Trophoblast cell (in vitro differentiated cells and primary cell): ENCODE measurements around the gene CTSH.

ENCODE experiments used
- DNase-seq, 2 donors: peaks; one replicate each; pipeline ENCODE4 v3.0.0-alpha.2; 2016
- H2AFZ ChIP-seq: 2 replicates; pipeline ENCODE4 v1.6.1; 2013; ENCODE audit warnings: low read length, moderate library complexity, mild to moderate bottlenecking; ENCODE audit not compliant: insufficient read depth, poor library complexity
- H2AK5ac ChIP-seq: 2 replicates; pipeline ENCODE4 v1.6.1; 2013; ENCODE audit warnings: mild to moderate bottlenecking, low read length
- H2BK120ac ChIP-seq: 2 replicates; pipeline ENCODE4 v1.6.1; 2013; ENCODE audit warnings: low read length, mild to moderate bottlenecking, moderate library complexity; ENCODE audit not compliant: insufficient read depth, poor library complexity
- H2BK12ac ChIP-seq: 2 replicates; pipeline ENCODE4 v1.6.1; 2013; ENCODE audit warnings: mild to moderate bottlenecking, low read length, moderate library complexity
- H2BK5ac ChIP-seq: 2 replicates; pipeline ENCODE4 v1.6.1; 2013; ENCODE audit warnings: low read length, low read depth, moderate library complexity, mild to moderate bottlenecking; ENCODE audit not compliant: poor library complexity
- H3K14ac ChIP-seq: 2 replicates; pipeline ENCODE4 v1.6.1; 2013; ENCODE audit warnings: mild to moderate bottlenecking, low read length
- H3K18ac ChIP-seq: 2 replicates; pipeline ENCODE4 v1.6.1; 2013; ENCODE audit warnings: mild to moderate bottlenecking, low read length
- H3K23ac ChIP-seq: 2 replicates; pipeline ENCODE4 v1.6.1; 2013; ENCODE audit warnings: low read length
- H3K27ac ChIP-seq: 2 replicates; pipeline ENCODE4 v1.5.1; 2013; ENCODE audit warnings: low read depth, mild to moderate bottlenecking, inconsistent platforms, low read length, moderate library complexity
- H3K27me3 ChIP-seq: 2 replicates; pipeline ENCODE4 v1.6.1; 2013; ENCODE audit warnings: inconsistent platforms, mild to moderate bottlenecking, low read length, moderate library complexity; ENCODE audit not compliant: insufficient read depth
- H3K36me3 ChIP-seq, 2 experiments: 1 replicate in 1 of 2; 2 replicates in 1 of 2; pipeline ENCODE4 v1.6.1; 2013; ENCODE audit warnings: low read length in 2 of 2, mild to moderate bottlenecking in 2 of 2, moderate library complexity in 1 of 2; ENCODE audit not compliant: insufficient read depth in 2 of 2, control insufficient read depth in 1 of 2
- H3K4ac ChIP-seq: 2 replicates; pipeline ENCODE4 v1.6.1; 2013; ENCODE audit warnings: low read depth, mild to moderate bottlenecking, low read length, moderate library complexity
- H3K4me1 ChIP-seq, 2 experiments: 1 replicate in 1 of 2; 2 replicates in 1 of 2; pipeline ENCODE4 v1.6.1; 2013; ENCODE audit warnings: low read length in 2 of 2, mild to moderate bottlenecking in 2 of 2, moderate library complexity in 1 of 2; ENCODE audit not compliant: insufficient read depth in 2 of 2, control insufficient read depth in 1 of 2
- H3K4me2 ChIP-seq: 2 replicates; pipeline ENCODE4 v1.6.1; 2013; ENCODE audit warnings: inconsistent platforms, mild to moderate bottlenecking, low read length, moderate library complexity
- H3K4me3 ChIP-seq: 2 replicates; pipeline ENCODE4 v1.5.1; 2013; ENCODE audit warnings: mild to moderate bottlenecking, low read depth, low read length, inconsistent platforms
- H3K79me1 ChIP-seq: one replicate; pipeline ENCODE4 v1.6.1; 2013; ENCODE audit warnings: low read length
- H3K79me2 ChIP-seq: 2 replicates; pipeline ENCODE4 v1.6.1; 2013; ENCODE audit warnings: low read length, mild to moderate bottlenecking; ENCODE audit not compliant: control insufficient read depth, insufficient read depth, poor library complexity
- H3K9ac ChIP-seq: 2 replicates; pipeline ENCODE4 v1.6.1; 2013; ENCODE audit warnings: mild to moderate bottlenecking, low read length
- H3K9me3 ChIP-seq: 2 replicates; pipeline ENCODE4 v1.6.1; 2013; ENCODE audit warnings: low read depth, mild to moderate bottlenecking, control low read depth, inconsistent platforms, low read length; ENCODE audit not compliant: insufficient read depth
- H4K12ac ChIP-seq: 2 replicates; pipeline ENCODE4 v1.6.1; 2013; ENCODE audit warnings: low read depth, mild to moderate bottlenecking, low read length, moderate library complexity
- H4K8ac ChIP-seq: 2 replicates; pipeline ENCODE4 v1.6.1; 2013; ENCODE audit warnings: low read depth, mild to moderate bottlenecking, low read length, moderate library complexity
- H4K91ac ChIP-seq: one replicate; pipeline ENCODE4 v1.6.1; 2013; ENCODE audit warnings: low read depth, mild to moderate bottlenecking, low read length, moderate library complexity
- WGBS: extraction: QIAGEN DNeasy Blood & Tissue Kit; methylation state at CpG from one replicate; pipeline ENCODE4 v1.1.7; 2013; ENCODE audit warnings: missing lambda C conversion rate; ENCODE audit not compliant: insufficient read length, insufficient coverage; ENCODE audit errors: extremely low coverage; 5-methylcytosine and 5-hydroxymethylcytosine counted together

The CTSH gene

GRCh38 chr15:78989701-78990240 lies 44.9 kb upstream of the CTSH start:
- H3K9me3 ChIP-seq = peaks cover 8% of the 10 kb centered on the region
- H3K4me2 ChIP-seq = no peak overlapping the region
- peak overlapping the region; percentile 32 for H2BK12ac ChIP-seq
- no peak overlapping the region for H3K4me3 ChIP-seq
- H3K18ac ChIP-seq = no peak overlapping the region
- H3K27me3 ChIP-seq = no peaks in the 10 kb centered on the region
- no peak for DNase-seq
- peaks cover 8% of the 10 kb centered on the region for H3K79me1 ChIP-seq
- no peak overlapping the region for H2BK5ac ChIP-seq
- H3K14ac ChIP-seq = no peak overlapping the region
- H2AFZ ChIP-seq = no peak overlapping the region
- H3K36me3 ChIP-seq = peaks cover 2 to 3% of the 10 kb centered on the region in 2 experiments
- H3K4ac ChIP-seq = no peak overlapping the region
- no peak overlapping the region for H4K91ac ChIP-seq
- H3K27ac ChIP-seq = no peak overlapping the region
- peaks cover 9 to 11% of the 10 kb centered on the region in 2 experiments for H3K4me1 ChIP-seq
- H2AK5ac ChIP-seq = no peak overlapping the region
- H4K8ac ChIP-seq = no peak overlapping the region
- H2BK120ac ChIP-seq = no peak overlapping the region
- WGBS = no CpG with 5 or more reads among the region's 9 CpGs
- H3K23ac ChIP-seq = no peak overlapping the region
- no peak overlapping the region for H3K9ac ChIP-seq
- no peak overlapping the region for H4K12ac ChIP-seq
- H3K79me2 ChIP-seq = no peaks in the 10 kb centered on the region

- no peak overlapping the region for H3K18ac ChIP-seq
- peak overlapping the region; percentile 5 for H2BK5ac ChIP-seq
- H3K4ac ChIP-seq = no peak overlapping the region
- H3K79me2 ChIP-seq = no peaks in the 10 kb centered on the region
- H3K27me3 ChIP-seq = no peaks in the 10 kb centered on the region
- H4K8ac ChIP-seq = no peak overlapping the region
- H4K12ac ChIP-seq = no peak overlapping the region
- no peak overlapping the region for H2BK12ac ChIP-seq
- peak overlapping the region; percentile 10 for H3K14ac ChIP-seq
- H3K4me3 ChIP-seq = no peak overlapping the region
- no peak overlapping the region for H3K23ac ChIP-seq
- peaks cover 8% of the 10 kb centered on the region for H3K79me1 ChIP-seq
- H3K9ac ChIP-seq = no peak overlapping the region
- H3K27ac ChIP-seq = no peak overlapping the region
- H3K4me2 ChIP-seq = no peak overlapping the region
- peaks cover 2% of the 10 kb centered on the region in 2 experiments for H3K36me3 ChIP-seq
- peaks cover 9 to 11% of the 10 kb centered on the region in 2 experiments for H3K4me1 ChIP-seq
- H3K9me3 ChIP-seq = peaks cover 7% of the 10 kb centered on the region
- H2AFZ ChIP-seq = no peak overlapping the region
- H2AK5ac ChIP-seq = peak overlapping the region; percentile 3
- peak overlapping the region; percentile 21 for H4K91ac ChIP-seq
- no CpG with 5 or more reads among the region's 7 CpGs for WGBS
- H2BK120ac ChIP-seq = no peak overlapping the region
- peak; percentile 59 to 71 for DNase-seq
Observed at GRCh38 chr15:78988361-78988911, 43.6 kb upstream of the CTSH start.

GRCh38 chr15:78987556-78988360 lies 42.9 kb upstream of the CTSH start:
- Histone ChIP-seq H2BK12ac (no peak overlapping the region), H3K36me3 (peaks cover 2% of the 10 kb centered on the region in 2 experiments), H3K23ac (no peak overlapping the region), H3K27me3 (no peaks in the 10 kb centered on the region), H2AFZ (no peak overlapping the region), H3K27ac (no peak overlapping the region), H3K4me2 (no peak overlapping the region), H3K79me2 (no peaks in the 10 kb centered on the region), H3K4me1 (peaks cover 9 to 11% of the 10 kb centered on the region in 2 experiments), H3K4ac (no peak overlapping the region), H2BK120ac (no peak overlapping the region), H3K18ac (no peak overlapping the region), H3K9me3 (peaks cover 2% of the 10 kb centered on the region), H4K8ac (no peak overlapping the region), H3K79me1 (peaks cover 8% of the 10 kb centered on the region), H4K91ac (peak overlapping the region; percentile 54), H4K12ac (no peak overlapping the region), H3K14ac (peak overlapping the region; percentile 10), H2BK5ac (peak overlapping the region; percentile 5), H2AK5ac (peak overlapping the region; percentile 3), H3K4me3 (no peak overlapping the region), H3K9ac (no peak overlapping the region)
- no CpG with 5 or more reads among the region's 10 CpGs for WGBS
- DNase-seq = no peak

GRCh38 chr15:78985859-78986475 lies 41.1 kb upstream of the CTSH start:
- no CpG with 5 or more reads among the region's 6 CpGs for WGBS
- H3K23ac ChIP-seq = no peak overlapping the region
- H2BK120ac ChIP-seq = no peak overlapping the region

More at GRCh38 chr15:78985859-78986475, 41.1 kb upstream of the CTSH start:
- no peak overlapping the region for H3K9ac ChIP-seq
- peaks cover 8 to 9% of the 10 kb centered on the region in 2 experiments for H3K4me1 ChIP-seq
- H3K4me2 ChIP-seq = no peak overlapping the region
- no peak overlapping the region for H2BK12ac ChIP-seq
- no peak overlapping the region for H2BK5ac ChIP-seq
- H3K4me3 ChIP-seq = no peak overlapping the region
- peaks cover 8% of the 10 kb centered on the region for H3K79me1 ChIP-seq
- peaks cover 2% of the 10 kb centered on the region for H3K9me3 ChIP-seq
- H3K18ac ChIP-seq = no peak overlapping the region
- DNase-seq = no peak
- H3K4ac ChIP-seq = no peak overlapping the region
- no peak overlapping the region for H3K14ac ChIP-seq
- H2AK5ac ChIP-seq = no peak overlapping the region
- H3K27me3 ChIP-seq = no peaks in the 10 kb centered on the region
- no peak overlapping the region for H4K91ac ChIP-seq
- no peak overlapping the region for H4K8ac ChIP-seq
- no peak overlapping the region for H2AFZ ChIP-seq
- no peak overlapping the region for H4K12ac ChIP-seq
- no peaks in the 10 kb centered on the region for H3K79me2 ChIP-seq
- no peak overlapping the region for H3K27ac ChIP-seq
- peaks cover 0 to 2% of the 10 kb centered on the region in 2 experiments for H3K36me3 ChIP-seq
